HG03457 (cell line): Measurements from ENCODE around the gene ALKBH5.
"Not testable (repeated sequence)": the region's sequence is repeated elsewhere in the genome, so short reads cannot be mapped to it uniquely, and the experiment has no call there.

ENCODE experiments used
- ATAC-seq: cut with Tn5 transposase; IDR thresholded peaks from one replicate; pipeline ENCODE4 v1.9.1; 2021; ENCODE audit warnings: moderate number of reproducible peaks; ENCODE audit not compliant: unreplicated experiment

The ALKBH5 gene

DNA sequence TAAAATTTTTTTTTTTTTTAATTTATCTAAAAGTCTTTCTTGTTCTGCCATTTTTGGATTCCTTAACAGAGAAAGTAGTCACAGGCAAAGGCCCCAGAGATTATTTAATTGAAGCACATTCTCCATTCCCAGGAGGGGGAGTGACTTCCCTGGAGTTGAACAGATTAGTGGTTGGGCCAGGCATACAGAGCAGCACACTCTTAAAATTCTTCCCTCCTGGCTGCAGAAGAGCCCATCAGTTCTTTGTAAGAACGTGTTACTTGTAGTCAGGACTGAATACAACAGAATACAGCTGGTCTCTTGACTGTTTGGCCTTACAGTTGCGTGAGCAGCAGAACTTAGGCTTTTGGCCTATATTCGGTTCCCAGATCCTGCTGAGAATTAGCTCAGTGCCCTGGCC is 1.8 kb downstream of the ALKBH5 start:
- no peak for ATAC-seq

DNA sequence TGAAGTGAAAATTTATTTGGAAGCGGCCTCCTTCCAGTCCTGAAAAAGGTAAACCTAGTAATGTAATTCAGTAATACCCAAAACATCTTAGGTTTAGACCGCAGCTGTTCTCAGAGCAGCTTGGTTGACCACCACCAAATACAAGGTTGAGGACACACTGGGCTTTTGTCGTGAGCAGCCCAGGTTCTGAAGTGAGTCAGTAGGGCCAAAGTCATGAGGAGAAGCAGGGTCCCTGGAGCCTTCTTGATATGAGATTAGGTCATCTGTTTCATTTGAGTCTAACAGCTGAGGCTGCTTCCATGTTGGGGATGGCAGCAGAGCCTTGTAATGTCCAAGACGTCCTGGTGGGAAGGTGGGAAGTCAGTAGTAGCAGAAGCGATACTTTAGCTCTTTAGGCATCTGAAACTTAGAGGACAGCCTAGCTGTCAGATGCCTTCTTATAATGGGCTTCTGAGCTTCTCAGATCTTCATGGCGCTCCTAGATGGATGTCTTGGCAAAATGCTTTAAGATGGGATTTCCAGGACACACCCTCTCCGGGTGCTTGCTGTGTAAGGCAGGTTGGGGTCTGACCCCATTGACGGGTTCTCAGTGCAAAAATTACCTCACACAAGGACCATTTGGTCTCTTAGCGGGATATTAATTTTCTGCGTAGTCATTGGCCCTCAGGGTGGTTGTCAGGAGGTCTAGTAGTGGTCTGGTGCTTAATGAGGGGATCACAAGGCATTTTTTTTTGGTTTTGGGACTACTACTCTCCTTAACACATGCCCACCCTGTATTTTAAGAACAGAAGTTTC is 2.4 kb downstream of the ALKBH5 start:
- no peak for ATAC-seq

DNA sequence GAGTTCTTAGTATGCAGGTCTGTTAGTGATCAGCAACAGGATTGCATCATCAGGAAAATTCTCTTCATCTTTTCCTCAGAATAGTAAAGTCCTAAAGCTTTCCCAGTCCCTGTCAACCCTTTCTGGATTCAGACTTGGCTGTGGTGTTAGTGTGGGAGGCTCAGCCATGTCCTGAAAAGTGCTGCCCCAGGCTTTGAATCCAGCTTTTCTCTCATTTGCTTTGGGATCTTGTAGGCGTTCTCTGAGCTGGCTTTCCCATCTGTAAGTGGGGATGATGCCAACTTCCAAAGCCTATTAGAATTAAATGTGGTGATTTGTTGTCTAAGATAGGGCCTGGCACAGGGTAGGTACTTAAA is 3.0 kb downstream of the ALKBH5 start:
- no peak for ATAC-seq

DNA sequence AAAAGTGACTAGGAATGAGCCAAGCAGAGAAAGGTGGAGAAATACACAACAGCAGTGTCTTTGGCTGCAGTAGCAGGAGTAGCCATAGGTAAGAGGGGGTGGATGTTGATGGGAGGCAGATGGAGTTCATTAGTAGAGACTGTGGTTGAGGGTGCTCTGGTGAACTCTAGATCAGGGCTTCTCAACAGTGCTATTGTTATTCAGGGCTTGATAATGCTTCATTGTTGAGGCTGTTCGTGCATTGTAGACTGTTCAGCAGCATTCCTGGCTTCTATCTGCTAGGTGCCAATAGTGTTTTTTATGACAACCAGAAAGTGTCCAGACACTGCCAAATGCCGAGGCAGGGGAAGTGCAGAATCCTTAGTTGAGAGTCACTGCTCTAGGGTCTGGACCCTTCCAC is 3.6 kb downstream of the ALKBH5 start:
- ATAC-seq = no peak

DNA sequence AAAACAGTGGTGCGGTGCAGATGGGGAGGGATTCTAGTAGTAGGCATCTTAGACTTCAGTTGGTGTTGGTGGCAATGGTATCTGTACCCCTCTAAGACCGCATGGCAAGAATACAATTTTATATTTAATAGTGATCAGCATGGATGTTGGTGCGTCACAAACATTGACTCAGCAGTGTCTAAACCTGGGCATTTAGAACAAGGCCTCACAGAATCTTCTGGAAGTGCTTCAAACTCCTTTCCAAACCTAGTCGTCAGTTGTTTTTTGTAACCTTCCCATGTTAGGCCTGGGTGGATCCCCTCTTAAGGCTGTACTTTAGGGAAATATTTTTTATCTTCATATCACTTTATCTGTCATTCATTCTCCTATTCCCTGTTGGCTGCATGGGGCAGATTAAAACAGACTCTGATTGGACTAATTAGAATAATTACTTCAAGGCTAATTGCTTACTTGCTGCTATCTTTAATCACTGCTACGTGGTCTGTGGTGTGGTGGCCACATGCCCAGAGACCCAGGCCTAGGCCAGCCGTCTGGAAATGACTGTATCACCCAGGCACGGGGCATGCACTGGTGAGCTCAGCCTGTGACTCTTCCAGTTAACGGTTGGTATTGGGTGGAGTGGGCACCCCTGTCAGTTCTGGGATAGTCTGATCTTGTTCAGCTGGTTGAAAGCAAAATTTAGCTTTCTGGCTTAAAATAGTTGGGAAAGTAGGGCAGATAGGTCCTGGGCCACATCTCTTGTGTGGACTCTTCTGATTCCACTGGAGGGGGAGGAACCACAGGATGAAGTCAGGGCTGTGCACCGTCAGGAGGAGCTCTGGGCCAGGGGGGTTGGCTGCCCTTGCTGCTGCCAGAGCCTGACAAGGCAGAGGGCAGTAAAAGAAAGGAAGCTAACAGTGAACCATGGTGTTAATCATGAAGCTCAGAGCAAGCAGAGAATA is 4.5 kb downstream of the ALKBH5 start:
- ATAC-seq = no peak

DNA sequence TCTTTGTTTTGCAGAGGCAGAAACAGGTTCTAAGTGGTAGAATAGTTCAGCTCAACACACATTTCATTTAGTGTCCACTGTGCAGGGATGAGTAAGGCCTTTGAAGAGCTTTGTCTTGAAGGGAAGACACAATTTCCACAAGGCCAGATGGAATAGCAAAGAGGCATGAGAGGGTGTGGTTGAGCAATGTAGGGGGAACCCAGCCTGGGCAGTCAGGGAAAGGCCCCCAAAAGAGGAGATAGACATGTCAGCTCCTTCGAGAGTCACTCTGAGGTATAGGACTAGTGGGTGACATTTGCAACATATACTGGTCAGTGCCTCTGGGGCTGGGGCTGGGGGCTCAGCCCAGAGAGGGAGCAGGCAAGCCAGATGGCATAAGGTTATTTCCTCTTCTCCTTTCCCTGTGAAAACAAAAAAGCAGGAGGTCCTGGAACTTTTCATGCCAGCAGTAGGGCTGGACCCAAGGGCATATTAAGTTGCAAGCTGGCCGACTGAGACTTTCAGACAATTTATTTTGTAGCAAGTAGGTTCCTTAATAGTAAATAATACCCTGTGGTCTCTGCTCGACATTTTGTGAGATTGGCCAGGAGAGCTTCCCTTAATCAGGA is 7.1 kb downstream of the ALKBH5 start:
- no peak for ATAC-seq

DNA sequence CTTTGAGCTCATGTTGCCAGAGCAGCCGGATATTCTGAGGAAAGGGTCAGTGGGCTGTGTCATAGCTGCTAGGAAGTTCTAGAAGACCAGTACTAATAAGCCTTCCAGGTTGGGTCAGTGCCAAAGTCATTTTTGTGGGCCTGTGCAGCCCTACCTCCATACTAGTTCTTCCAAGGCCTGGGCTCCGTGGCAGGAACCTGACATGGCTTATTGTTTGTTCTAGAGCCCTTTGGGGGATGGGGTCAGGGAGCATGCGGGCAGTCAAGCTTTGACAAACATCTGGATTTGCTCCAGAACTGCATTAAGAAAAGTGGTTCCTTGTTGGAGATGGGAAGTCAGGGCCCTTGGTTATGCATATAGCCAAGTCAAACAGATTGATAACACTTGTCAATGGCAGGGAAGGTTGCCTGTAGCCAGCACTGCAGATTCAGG is 7.6 kb downstream of the ALKBH5 start:
- no peak for ATAC-seq

DNA sequence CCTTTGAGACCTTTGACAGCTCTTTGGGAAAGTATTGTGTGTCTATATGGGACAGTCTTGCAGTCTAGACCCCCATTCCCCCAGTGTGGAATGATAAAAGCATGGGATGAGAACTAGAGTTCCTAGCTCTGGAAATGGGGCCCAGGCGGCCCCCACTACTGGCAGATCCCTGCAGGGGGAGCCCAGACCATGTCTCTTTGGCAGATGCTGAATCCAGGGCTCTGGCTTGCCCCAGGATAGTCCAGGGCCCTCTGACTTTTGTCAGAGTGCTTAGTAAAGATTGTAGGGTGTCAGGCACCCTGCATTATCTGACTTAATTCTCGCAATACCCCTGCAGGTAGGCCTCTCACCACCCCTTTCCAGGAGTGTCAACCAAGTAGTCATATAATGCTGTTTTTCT is 8.3 kb downstream of the ALKBH5 start:
- ATAC-seq = no peak

DNA sequence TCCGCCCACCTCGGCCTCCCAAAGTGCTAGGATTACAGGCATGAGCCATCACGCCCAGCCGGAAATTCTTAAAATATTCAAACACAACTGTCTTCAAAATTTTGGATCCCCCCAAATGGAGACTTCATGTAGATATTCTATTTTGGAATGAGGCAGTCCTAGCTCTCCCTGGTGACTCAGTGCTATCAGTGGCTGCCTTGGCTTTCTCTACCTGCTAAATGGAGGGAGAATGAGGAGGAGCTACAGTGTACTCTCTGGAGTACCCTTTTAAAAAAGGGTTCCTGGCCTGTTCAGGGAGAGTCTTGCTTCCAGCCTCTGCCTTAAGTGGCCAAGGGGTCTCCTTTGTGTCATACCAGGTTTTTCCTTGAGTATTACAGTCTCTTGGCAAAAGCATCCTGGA is 10.8 kb downstream of the ALKBH5 start:
- no peak for ATAC-seq

DNA sequence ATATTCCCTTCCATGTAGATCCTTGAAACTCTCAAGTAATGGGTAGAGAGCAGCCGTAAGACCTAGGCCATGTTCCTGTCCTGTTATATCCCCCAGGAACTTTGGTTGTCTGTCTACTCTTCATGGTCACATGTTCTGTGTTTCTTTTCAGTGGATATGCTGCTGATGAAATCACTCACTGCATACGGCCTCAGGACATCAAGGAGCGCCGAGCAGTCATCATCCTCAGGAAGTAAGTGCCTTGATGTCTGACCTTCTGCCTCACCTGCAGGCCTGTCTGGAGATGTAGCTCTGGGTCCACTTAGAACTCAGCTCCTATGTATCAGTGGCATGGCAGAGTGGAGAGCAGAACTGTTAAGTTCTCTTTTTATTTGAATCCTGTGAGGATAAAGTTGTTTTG is 11.2 kb downstream of the ALKBH5 start:
- ATAC-seq = no peak

DNA sequence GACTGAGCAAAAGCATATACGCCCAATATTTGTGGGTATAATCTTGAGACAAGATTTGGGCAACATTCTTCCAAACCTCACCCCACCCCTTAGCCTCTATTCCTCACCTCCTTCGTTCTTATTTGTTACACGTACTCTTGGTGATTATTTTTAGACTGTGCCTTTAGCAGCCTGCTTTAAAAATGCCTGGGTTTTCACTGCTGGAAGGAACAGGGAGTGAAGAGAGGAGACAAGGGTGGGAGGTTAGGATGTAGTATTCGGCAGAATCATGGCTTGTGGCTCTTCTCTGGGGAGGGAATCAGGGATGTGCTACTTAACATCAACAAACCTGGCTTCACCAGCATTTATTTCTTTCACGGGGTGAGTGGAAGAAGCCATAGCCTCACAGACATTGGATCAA is 11.6 kb downstream of the ALKBH5 start:
- ATAC-seq = no peak

DNA sequence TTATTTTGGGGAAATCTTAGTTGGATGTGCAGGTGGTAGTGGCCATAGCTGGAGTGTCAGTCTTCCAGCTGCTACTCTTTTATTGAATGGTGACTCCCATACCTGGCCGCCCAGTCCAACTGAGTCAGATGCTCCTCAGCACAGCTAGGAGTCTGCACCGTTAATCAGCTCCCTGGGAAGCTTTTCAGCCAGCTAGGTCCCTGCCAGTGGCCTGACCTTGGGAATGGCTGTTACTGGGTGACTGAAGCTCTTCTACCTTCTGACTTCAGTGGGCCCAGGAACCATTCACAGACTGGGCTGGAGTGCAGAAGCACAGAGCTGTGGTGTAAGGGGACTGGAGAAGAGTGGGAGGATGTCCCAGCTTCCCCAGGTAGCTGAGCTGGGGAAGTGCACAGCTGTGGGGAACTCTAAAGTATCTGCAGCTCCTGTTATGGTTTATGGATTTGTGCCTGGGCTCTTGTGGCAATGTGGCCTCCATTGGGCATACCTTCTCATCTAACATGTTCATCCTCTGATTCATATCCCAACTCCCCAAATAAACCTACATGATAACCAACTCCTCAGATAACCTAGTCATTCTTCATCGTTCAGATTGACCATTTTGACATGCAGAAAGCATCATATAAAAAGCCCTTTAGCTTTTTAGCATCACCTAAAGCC is 14.0 kb downstream of the ALKBH5 start:
- no peak for ATAC-seq

DNA sequence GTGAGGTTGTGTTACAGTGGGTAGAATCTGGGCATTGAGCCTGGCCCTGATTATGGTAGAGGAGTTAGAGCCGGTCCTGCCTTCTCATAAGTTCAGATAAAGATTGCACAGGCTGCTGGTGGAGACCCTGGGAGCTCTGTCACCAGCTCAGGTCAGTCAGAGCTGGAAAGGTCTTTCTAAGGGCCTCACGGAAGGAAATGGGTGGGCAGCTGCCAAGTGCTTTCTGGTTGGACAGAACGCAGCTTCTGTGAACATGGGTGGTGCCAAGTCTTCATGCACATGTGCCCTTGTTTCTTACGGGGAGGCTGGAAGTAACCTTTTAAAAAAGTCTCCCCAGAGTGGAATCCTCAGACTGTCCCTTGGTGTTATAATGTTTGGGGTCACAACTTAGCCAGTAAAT is 14.9 kb downstream of the ALKBH5 start:
- ATAC-seq = no peak

DNA sequence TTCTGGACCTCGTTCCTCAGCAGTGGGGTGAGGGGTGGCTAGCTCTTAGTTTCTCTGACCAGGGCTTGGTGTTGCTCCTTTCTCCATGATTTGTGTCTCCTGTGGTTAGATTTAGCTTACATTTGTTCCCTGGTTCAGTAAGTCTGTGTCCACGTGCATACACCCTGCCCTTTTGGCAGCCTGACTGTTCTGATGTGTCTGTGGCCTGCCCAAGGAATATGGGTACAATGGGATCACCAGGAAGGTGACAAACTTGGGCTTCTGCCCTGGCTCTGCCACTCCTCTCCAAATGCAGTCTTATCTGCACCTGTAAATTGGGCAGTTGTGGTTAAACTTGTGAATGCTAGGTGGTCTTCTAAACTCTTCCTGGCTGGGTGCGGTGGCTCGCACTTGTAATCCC is 17.5 kb downstream of the ALKBH5 start:
- no peak for ATAC-seq

DNA sequence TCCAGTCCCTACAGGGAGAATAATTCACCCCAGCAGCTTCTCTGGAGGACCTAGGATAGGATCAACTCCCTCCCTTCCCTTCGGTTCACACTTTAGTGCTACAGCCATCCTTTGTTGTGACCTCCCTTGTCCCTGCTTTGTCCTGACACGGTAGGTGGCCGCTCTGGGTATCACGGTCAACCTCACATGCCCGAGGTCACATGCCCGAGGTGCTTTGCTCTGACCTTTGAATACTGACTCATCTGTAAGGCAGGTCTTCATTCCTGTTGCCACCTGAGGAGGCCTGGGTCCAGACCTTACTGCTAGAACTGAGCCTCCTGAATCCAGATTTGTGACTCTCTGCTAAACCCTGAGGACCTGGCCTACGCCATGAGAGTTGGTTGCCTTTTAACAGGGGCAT is 19.7 kb downstream of the ALKBH5 start:
- ATAC-seq = no peak

DNA sequence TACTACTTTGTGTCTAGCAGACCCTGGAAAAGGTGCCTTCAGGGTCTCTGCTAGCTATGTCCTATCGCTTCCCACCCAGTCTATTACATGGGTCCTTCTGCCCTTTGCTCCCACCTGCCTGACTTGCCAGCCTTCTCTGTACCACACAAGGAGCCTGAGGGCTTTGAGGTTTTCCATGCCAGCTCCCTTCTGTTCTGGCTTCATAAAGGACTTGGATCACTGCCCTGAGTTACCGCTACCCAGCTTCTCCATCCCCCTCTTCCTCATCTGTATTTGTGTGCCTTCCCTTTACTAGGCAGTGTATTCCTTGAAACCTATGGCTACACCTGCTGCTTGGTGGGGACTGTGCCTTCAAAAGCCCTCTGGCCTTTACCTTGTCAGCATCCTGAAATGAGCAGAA is 22.2 kb downstream of the ALKBH5 start:
- no peak for ATAC-seq

DNA sequence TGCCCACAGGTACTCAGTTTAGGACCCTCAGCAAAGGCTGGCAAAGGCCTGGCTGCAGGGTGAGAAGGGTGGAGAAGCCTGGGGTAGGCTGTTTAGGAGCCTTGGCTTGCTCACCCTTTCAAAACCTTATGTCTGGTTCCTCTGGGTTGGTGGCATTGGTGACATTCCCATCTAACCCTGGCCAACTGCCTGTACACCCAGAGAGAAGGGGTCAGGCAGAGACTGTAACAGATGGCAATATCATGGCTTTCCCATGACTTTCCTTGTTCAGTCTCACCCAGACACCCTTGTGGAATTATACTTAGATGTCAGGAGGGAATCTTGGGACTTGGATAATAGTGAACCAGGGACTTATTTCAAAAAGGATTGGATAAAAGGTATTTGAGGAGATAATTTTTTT is 23.3 kb downstream of the ALKBH5 start:
- no peak for ATAC-seq

DNA sequence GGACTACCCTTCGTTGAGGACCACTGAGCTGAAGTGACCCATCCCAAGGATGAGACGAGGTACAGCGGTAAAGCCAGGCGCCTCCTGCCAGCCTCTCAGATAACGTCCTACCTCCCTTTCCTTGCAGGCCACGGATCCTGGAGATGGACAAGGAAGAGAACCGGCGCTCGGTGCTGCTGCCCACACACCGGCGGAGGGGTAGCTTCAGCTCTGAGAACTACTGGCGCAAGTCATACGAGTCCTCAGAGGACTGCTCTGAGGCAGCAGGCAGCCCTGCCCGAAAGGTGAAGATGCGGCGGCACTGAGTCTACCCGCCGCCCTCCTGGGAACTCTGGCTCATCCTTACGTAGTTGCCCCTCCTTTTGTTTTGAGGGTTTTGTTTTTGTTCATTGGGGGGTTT is 24.5 kb downstream of the ALKBH5 start:
- no peak for ATAC-seq

DNA sequence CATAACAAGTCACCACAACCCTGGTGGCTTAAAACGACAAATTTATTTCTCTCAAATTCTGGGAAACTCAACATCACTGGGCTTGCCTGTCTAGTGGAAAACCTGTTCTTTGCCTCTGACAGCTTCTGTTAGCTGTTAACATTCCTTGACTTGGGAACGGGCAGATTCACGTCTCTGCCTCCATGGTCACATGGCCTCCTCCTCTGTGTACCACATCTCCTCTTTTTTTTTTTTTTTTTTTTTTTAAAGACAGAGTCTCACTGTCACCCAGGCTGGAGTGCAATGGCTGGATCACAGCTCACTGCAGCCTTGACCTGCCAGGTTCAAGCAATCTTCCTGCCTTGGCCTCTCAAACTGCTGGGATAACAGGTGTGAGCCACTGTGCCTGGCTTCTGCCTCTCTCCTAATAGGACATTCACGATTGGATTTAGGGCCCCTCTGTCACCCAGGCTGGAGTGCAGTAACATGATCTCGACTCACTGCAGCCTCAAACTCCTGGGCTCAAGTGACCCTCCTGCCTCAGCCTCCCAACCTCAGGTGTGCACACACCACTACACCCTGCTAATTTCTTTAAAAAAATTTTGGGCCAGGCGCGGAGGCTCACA is 30.1 kb downstream of the ALKBH5 start:
- no peak for ATAC-seq

DNA sequence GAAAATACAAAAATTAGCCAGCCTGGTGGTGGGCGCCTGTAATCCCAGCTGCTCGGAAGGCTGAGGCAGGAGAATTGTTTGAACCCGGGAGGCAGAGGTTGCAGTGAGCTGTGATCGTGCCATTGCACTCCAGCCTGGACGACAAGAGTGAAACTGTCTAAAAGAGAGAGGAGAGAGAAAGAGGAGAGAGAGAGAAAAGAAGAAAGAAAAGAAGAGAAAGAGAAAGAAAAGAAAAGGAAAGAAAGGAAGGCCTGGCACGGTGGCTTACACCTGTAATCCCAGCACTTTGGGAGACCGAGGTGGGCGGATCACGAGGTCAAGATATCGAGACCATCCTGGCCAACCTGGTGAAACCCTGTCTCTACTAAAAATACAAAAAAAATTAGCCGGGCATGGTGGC is 33.3 kb downstream of the ALKBH5 start:
- ATAC-seq = not testable (repeated sequence)
